ENCODE data around the gene CDC45.

The CDC45 gene

DNA sequence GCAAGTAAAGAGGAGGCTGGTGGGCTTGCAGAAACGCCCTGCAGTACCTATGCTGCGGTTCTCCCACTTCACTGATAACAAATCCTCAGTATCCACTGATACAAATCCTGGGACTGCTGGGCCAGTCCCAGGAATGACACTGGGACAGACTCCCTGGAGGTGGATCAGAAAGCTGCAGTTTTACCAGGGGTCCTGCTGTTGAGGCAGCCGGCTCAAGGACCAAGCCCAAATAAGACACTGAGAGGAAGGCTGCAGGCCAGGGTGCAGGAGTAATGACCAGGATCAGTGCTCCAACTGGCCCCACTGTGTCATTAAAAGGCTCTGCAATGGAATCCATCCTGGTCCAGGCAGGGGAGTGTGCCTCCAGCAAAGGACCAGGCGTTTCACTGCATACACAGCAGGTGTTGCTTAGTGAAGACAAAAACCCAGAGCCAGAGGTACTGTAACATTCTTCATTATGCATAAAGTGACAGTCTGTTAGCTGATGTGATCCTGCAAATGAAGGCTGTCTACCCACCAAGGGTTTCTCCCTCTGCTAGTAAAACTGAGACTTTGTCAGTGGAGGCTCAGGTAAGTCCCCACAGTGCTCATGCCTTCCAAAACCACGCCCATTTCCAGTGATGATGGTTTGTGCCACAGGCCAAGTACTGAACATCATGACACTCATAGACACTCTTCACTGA, 30.8 kb upstream of the CDC45 start:
- DNase-seq, result no peak

DNA sequence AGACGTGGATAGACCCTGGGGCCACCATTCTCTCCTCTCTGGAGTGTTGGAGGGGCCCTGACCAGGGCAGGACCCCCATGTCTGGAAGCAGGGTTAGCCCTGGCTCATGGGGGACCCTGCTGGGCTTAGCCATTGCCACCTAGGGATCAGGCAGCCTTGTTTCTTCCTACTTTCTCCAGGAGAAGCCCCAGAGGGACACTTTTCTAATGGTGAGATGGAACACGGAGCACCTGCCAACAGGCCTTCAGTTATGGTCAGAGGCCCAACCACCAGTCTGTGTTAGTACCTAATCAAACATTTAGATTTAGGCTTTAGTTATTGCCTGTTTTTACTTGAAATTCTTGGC, 30.3 kb upstream of the CDC45 start:
- DNase-seq, result no peak

DNA sequence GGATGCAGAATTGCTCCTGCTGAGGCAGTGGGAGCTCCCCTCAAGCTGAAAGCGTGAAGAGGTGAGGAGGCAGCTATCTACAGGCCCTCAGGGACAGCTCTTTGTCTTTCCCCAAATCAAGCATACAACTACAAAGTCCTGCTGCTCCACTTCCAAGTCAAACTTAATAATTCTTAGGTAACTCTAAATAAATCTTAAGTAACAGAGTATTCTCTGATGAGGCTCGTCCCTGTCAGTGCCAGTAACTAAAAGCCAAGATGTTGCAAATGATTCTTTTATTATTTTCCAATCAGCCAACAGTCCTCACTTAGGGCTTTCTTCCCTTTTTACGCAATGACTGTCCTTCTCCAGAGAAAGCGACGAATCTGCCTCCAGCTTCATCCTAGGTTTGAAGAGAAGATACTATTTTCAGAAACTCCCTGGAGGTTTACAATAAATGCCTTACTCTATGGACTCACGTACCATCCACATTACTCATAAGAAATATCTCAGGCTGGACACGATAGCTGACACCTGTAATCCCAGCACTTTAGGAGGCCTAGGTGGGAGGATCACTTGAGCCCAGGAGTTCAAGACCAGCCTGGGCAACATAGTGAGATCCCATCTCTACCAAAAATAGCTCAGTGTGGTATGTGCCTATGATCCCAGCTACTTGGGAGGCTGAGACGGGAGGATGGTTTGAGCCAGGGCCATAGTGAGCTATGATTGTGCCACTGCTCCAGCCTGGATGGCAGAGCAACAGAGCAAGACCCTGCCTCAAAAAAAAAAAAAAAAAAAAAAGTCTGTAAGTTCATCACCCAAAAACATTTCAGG, 29.2 kb upstream of the CDC45 start:
- DNase-seq, result no peak

DNA sequence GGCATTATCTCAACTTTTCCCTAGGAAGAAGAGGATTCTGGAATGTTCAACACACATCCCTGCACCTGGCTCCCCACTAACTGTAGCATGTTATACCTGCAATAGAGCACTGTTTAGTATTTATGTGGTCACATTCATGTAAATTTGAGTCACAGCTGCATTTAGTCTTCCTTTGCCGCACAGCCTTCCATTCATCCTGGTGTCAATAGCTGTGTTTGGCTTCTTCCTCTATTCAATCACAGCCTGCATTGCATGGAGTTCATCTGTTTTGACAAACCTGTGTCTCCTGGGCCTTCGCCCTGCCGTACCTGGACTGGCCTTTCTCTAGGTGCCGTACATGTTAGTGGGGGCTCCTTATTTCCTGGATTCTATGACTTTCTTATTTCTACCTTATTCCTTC, 28.1 kb upstream of the CDC45 start:
- DNase-seq, result no peak

DNA sequence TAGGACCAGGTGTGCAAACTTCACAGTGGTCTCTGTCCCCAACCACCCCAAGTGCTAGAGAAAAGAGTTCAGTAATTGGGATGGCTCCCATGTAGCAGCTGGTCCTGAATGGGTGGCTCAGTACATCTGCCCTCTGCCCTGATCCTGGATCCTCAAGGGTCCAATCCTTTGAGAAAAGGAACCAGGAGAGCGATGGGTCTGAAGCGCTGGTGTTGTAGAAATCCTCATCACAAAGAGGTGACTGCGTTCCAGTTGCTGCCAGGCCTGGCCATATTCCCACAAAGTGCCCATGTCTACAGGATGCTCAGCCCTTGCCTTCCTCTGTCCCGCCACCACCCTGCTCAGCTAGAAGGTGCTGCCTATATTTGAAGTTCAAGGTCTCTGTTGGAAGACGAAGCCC, 26.0 kb upstream of the CDC45 start:
- no peak for DNase-seq

DNA sequence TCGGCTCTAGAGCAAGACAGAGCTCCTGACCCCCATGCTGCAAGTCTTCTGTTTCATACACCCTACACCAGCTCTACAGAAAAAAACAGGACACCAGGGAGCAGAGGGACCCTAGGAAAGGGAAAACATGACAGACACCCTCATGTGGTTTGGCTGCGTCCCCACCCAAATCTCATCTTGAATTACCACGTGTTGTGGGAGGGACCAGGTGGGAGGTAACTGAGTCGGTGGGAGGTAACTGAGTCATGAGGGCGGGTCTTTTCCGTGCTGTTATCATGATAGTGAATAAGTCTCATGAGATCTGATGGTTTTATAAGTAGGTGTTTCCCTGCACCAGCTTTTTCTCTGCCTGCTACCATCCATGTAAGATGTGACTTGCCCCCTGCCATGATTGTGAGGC, 25.6 kb upstream of the CDC45 start:
- no peak for DNase-seq

DNA sequence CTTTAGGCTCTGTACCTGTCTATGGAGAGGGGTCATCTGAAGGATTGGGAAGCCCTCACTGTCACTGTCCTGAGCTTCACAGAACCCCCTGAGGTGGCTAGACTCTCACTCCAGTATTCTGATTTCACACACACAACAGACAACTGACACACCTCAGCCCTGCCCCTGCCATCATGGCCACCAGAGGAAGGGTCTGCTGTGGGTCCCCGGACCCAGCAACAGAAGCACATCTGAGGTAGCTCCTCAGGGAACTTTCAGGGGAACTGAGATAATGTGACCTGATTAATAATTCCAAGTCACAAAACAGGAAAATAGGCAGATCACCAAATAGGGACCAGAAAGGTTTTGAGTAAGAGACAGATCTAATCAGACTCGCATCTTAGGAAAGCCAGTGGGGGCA, 24.7 kb upstream of the CDC45 start:
- DNase-seq, result no peak

DNA sequence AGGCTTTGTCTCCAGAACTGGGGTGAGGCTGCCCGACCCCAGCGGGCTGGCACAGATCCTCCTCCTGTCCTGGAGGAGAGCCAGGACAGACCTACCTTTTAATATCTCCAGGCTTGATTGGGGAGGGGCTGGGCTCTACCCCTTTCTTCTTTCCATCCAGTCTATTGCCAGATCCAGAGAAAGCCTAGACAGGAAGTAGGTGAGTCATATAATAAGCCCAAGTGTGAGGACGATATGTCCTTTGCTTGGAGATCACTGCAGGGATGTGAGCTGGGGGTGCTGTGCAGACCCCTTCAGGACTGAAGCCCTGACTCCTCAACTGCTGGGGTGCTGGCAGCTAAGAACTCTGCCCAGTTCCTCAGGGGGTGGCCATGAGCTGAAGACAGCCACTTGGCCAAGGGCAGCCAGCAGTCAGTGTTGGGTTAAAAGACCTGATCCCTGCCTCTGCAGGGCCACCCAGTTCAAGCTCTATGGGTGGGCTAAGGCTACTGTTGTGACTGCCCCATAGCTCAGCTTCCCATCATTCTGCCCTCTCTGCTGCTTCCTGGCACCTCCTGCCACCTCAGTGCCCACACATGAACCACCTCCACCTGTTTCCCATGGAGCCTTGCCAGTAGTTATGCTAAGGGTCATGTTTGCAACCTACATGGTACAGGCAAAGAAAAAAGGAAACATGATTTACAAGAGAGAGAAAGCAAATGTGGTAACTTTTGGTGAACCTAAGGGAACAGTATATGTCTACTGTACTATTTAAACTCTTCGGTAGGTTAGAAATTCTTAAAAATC, 23.9 kb upstream of the CDC45 start:
- DNase-seq, result no peak

DNA sequence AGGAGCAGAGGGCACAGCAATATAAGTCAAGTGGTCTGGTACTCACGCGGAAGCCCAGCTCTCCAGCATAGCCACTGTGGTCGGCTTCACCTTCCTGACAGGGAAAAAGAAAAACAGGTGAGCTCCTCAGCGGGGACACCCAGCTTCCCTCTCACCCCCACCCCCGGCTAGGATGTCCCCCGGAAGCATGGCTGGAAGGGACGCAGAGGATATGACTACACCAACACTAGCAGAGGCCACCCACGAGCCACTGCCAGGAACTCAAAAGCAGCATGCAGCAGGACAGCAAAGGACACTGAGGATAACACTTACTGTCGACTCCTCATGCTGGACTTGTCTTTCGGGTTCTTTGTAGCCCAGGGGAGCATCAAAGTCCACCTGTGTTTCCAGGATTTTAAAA, 23.2 kb upstream of the CDC45 start:
- DNase-seq, result no peak

DNA sequence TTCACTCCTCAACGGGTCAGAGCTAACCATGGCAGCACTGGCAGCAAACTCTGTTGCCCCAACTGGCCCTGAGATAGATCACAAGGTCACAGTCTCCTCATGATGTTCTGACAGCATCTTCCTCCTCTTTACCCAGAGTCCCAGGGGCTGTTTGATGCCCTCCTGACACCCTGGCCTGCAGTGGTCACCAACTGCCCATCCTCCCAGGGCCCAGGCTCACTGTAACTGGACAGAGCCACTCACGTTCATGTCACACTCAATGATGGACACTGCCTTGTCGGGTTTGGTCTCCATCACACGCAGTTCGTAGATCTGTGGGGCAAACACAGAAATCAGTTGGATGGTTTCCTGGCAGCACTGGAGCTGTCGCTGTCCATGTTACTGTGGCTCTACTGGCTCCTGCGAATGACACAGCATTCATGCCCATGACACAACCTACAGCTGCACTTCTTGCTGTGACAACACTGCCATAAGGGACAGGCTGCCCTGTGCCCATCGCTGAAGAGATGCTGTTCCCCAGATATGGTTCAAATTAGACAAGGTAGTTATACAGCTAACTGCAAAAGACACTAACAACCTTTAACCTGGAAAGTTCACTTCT, 21.8 kb upstream of the CDC45 start:
- DNase-seq, result no peak

DNA sequence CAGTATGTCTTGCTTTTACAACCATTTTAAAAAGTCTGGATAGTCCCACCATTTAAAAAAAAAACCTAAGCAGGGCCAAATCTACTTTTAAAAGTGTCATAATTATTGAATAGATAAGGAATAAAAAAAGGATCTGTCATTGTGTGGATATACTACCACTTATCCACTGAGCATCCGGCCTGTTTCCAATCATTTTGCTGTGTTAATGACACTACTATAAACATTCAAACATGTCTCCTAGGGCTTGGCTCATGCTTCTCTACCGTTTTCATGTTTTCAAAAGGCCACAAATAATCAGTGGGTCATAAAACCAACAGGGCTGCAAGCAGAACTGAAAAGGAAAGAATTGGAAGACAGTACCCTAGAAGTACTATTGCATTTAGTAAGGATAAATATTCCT, 19.7 kb upstream of the CDC45 start:
- DNase-seq, result no peak

DNA sequence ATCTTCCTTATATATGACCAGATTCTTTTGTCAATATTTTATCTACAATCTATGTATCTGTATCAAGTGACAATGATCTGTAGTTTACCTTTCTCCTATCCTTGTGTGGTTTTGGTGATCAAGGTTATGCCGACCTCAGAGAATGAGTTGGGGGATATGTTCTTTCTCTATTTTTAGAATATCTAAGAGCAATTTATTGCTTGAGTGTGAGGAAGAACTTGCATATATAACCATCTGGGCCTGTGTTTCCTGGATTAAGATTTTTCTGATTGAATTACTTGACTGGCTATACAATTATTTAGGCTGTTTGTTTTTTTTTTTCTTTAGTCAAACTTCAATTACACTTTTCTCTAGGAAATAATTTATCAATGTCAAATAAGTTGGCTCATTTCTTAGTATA, 18.2 kb upstream of the CDC45 start:
- no peak for DNase-seq

DNA sequence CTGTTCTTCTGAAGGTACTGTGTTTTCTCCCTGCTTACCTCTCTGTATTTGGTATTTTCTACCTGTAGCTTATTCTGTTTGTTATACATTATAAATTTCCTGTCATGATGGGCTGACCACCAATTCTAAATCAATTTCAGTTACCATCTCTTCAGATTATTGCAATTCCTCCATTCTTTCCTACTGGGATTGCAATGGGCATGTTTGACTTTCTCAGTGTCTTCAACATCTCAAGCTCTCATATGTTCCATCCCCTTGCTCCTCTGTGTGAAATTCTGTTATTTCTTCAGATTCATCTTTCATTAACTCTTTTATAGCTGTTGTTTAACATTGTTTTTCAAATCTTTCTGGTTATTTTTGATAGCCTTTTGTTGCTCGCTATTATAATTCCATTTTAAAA, 16.7 kb upstream of the CDC45 start:
- no peak for DNase-seq

DNA sequence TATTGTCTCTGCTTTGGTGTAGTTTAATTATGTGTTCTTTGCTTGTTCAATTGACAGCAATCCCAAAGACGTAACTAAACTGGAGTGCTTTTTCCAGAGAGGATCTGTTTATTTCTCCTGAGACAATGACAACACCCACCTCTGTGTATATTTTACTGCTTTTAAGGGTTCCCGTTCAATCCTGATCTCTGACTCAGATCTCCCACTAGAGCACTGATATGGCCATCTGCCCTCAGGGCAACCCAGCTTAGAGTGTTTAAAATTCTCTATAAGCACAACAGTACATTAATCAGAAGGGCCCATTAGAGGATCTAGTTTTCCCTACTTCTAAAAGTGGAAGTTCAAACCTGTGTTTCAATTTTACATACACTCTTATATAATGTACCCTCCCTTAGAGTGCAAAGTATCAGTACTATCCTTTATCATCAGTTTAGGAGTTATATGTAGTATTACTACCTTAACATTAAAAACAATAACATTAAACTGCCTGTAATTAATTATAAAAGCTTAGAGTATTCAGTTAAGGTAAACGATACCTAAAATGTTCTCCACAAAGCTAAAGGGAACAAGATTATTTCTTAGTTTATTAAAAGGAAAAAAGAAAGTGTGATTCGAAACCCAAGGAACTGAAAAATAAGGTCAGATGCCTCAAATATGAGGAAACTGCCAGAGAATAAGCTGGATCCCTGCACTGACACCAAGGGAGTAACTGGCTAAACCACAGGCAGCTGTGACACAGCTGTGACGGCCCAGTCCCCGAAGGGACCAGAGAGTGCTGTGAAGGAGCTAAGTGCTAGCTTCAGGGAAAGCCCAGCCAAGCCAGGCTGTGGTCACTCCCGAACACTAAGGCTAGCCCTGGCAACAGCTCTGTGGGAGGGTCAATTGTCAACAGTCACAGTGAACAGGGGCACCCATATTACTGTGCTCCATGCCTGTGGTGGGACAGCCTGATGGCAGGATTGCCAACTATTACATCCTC, 15.9 kb upstream of the CDC45 start:
- DNase-seq, result no peak

DNA sequence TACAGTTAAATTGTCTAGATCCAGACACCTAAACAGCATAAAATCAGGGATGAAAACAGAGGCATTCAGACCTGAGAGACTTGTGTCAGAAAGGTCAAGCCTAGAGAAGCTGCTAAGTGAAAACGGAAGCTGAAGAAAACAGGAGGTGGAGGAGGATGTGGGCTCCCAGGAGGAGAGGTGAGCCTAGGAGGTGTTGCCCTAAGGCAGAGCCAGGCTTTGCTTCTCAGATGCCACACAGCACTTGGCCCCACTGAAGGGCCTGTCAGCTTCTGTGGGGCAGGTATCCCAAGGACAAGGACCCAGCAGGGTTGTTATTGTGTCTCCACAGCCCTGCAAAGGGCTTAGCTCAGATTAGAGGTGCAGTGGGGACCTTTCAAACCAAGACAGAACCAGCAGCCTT, 15.2 kb upstream of the CDC45 start:
- DNase-seq, result no peak

DNA sequence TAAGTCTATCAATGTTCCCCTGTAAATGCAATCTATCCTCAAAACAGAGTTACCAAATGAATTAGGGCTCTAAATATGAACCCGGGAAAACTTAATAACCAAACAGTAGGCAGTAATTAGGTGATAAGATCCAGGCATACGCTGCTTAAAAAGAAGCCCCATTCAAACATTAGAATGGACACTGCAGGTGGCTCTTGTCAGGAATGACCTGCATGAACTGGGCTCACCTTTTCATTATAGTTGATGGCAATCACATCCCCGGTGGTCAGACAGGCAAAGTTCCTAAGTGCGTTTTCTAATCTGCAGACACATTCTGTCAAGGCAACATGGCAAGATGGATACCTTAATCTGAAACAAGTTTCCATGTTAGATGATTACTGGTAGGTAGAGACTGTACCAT, 14.7 kb upstream of the CDC45 start:
- no peak for DNase-seq

DNA sequence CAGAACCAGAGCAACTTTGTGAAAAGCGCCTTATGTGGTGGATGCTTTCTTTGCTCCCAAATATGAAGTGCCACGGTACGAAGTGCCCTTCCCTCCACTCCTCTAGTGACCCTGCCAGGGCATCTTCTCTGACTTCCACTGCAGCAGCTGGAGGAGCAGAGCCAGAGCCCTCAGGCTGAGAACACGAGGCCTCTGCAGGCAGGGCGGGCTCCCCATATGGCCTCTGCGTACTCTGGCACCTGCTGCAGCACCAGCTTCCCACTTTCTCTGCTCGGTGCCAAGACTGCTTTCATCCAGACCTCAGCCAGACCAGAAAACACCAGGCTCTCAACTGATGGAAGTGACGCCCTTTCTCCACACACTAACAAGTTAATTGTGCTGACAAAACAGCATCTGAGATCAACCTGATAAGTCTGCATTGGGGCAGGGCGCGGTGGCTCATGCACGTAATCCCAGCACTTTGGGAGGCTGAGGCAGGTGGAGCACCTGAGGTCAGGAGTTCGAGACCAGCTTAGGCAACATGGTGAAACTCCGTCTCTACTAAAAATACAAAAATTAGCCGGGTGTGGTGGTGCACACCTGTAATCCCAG, 13.5 kb upstream of the CDC45 start:
- DNase-seq, result no peak

DNA sequence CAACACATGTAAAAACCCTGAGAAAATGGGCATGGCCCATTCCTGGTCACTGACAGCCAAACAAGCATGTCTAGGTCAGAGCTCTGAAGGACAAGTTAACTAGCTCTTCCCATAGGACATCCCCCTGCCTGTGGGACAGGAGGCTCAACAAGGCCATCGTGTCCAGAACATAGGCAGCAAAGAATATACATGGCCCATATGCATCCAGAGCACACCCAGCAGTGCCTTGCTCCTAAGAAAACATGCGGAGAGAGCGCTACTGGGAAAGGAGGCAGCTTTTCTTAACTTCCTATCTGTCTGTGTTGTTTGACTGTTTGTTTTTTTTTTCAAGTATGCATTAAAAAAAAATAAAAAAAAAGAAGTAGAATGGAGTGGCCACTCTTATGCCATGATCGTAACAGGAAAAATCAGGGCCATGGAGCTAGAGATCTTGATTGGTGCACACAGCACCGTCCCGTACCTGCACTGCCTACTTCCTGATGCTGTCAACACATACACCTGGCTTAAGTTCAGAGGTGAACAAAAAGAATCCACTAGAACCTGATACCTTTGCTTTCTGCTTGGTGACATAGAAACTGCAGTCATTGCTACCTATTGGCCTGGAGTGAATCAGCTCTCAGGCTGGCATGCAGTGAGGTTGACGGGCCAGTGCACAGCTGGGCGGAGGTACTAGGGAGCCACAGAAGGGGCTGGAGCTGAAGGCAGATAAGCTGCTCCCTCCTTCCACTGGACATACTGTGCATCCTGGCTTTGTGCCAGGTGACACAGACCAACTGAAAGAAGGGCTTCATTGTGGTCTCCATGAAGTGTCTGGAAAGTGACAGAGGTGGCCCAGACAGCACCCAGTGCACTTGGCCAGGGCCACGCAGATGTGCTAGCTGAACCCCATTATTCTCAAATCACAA, 12.6 kb upstream of the CDC45 start:
- DNase-seq, result no peak

DNA sequence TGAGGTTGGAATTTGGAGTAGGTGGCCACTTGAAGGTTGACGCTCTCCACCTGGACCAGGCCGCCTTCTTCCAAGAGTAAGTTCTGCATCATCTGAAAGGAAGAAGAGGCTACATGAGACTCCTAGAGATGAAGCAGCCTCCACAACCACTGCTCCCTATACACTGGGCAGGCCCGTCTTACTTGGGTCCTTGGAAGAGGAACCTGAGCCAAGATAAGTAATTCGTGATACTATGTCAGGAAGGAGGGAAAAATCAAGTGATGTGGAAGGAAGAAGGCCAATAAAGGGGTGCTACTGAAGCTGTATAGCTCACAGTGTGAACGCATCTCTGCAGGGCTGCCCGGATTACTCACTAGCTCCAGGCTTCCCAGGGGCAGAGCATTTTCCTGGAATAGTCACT, 11.8 kb upstream of the CDC45 start:
- no peak for DNase-seq

DNA sequence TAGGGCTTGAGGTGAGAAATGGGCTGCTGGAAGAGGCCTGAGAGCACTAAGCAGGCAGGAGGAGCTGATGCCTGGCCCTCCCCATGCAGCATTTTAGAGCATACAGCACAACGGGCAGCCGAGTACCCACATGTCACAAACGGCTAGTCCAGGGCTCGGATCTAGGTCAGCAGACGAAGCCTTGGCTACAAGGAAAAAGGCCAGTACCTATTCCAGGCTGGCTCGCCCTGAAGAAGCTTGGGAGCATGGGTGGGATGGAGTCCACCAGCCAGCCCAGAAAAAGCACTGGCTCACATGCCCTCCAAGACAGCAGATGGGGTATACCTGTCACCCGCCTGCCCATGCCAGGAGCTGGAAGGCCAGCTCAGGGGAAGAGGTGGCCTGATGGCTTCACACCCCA, 10.3 kb upstream of the CDC45 start:
- DNase-seq, result no peak

DNA sequence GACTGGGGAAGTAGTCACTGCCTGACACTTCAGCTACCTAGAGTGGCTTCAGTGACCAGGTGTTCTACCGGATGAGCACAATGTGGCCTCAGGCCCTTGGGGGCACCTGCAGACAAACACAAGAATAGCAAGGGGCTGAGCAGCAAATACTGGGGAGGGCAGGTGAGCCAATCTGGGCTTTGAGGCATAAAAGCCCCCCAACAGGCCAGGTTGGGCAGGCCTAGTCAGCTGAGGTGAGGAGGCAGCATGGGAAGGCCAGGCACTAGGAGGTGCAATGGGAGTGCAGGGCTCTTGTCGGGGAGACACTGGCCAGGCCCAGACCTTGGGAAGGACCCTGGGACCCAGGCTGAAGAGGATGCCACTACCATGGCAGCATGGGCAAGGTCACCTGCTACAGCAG, 9.7 kb upstream of the CDC45 start:
- no peak for DNase-seq
